ENCODE measurements around the gene MRM1.

The MRM1 gene

GRCh38 chr17:36632916-36633771 lies 31.8 kb downstream of the MRM1 start:
- in situ Hi-C loops (cut with HindIII; ENCODE audit: low pct_ligation_motif_present, low sequenced_read_pairs) = no loop called here

GRCh38 chr17:36640346-36640745 lies 39.0 kb downstream of the MRM1 start:
- H3K27me3 ChIP-seq (replicated peaks) = peaks cover 73% of the 10 kb centered on the region
- no peak overlapping the region for H3K4me3 ChIP-seq (ENCODE audit: low read depth, low read length)
- DNase-seq = no peak
- no peak overlapping the region for H3K27ac ChIP-seq
- in situ Hi-C loops (cut with HindIII; ENCODE audit: low pct_ligation_motif_present, low sequenced_read_pairs) = no loop called here
- TF ChIP-seq CTCF (IDR thresholded peaks at IDR 0.05; ENCODE audit: low read depth, low read length, missing control alignments) = no peak
- no peaks in the 10 kb centered on the region for H3K36me3 ChIP-seq (replicated peaks)

More at GRCh38 chr17:36632916-36633771, 31.8 kb downstream of the MRM1 start:
- no peak overlapping the region for H3K27ac ChIP-seq
- no peak for TF ChIP-seq CTCF (IDR thresholded peaks at IDR 0.05; ENCODE audit: low read depth, low read length, missing control alignments)
- DNase-seq = no peak
- no peaks in the 10 kb centered on the region for H3K36me3 ChIP-seq (replicated peaks)
- no peak overlapping the region for H3K4me3 ChIP-seq (ENCODE audit: low read depth, low read length)
- peaks cover 35% of the 10 kb centered on the region for H3K27me3 ChIP-seq (replicated peaks)

GRCh38 chr17:36640836-36641235 lies 39.5 kb downstream of the MRM1 start:
- Histone ChIP-seq H3K27ac (no peak overlapping the region), H3K4me3 (ENCODE audit: low read depth, low read length) (no peak overlapping the region), H3K27me3 (replicated peaks) (peaks cover 73% of the 10 kb centered on the region), H3K36me3 (replicated peaks) (no peaks in the 10 kb centered on the region)
- DNase-seq = no peak
- TF ChIP-seq CTCF (IDR thresholded peaks at IDR 0.05; ENCODE audit: low read depth, low read length, missing control alignments) = no peak
- in situ Hi-C loops (cut with HindIII; ENCODE audit: low pct_ligation_motif_present, low sequenced_read_pairs) = no loop called here

GRCh38 chr17:36641331-36641876 lies 40.0 kb downstream of the MRM1 start:
- in situ Hi-C loops (cut with HindIII; ENCODE audit: low pct_ligation_motif_present, low sequenced_read_pairs) = no loop called here
- no peak overlapping the region for H3K27ac ChIP-seq
- DNase-seq = no peak
- TF ChIP-seq CTCF (IDR thresholded peaks at IDR 0.05; ENCODE audit: low read depth, low read length, missing control alignments) = no peak
- H3K4me3 ChIP-seq (ENCODE audit: low read depth, low read length) = peak overlapping the region; percentile 32
- H3K36me3 ChIP-seq (replicated peaks) = no peaks in the 10 kb centered on the region
- peaks cover 77% of the 10 kb centered on the region for H3K27me3 ChIP-seq (replicated peaks)

- Histone ChIP-seq H3K36me3 (replicated peaks) (no peaks in the 10 kb centered on the region), H3K27ac (no peak overlapping the region), H3K4me3 (ENCODE audit: low read depth, low read length) (peak overlapping the region; percentile 32), H3K27me3 (replicated peaks) (peaks cover 76% of the 10 kb centered on the region)
- DNase-seq = no peak
- in situ Hi-C loops (cut with HindIII; ENCODE audit: low pct_ligation_motif_present, low sequenced_read_pairs) = no loop called here
- no peak for TF ChIP-seq CTCF (IDR thresholded peaks at IDR 0.05; ENCODE audit: low read depth, low read length, missing control alignments)
Observed at GRCh38 chr17:36641877-36642845, 40.8 kb downstream of the MRM1 start.

All from brain microvascular endothelial cell (primary cell).